ENCODE results near the gene ATF5.
A peak's percentile ranks its signal among the peaks of the same experiment; 100 is the strongest.
"Not testable (repeated sequence)": the region's sequence is repeated elsewhere in the genome, so short reads cannot be mapped to it uniquely, and the experiment has no call there.

The ATF5 gene

DNA sequence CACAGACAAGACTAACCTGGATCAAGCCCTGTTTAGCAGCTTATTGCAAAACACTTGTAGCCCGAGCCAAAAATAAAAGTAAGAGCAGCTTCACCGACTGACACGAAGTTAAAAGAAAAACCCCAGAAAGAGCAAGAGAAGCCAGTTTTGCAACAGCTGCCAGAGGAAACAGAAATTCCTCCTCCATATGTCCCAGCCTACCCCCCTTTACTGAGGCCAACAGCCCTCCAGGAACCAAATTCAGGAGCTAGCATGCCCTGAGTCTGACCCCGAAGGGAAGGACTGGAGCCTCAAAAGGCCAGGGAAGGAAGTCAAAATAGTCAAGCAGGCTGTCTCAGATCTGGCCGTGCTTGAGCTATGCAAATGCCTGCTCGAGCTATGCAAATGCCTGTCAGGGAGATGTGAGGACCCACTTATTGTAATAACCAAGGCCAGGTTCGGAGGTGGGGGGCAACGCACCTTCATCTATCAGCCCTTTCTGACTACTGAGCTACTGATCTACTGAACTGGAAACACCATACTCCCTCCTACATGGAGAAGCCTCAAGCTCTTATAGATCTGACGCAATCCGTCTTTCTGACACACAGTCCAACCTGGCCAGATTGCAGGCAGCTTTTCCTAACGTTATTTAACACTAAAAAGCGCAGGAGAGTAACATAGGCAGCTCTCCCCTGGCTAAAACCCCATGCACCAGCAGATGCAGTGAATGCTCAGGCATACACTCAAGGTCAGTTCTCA is 25.3 kb downstream of the ATF5 start:
- H3K27me3 ChIP-seq (ENCODE audit: insufficient read depth, poor library complexity, severe bottlenecking): no peaks in the 10 kb centered on the region
- H3K4me3 ChIP-seq (replicated peaks; ENCODE audit: insufficient read depth, low read length): peak overlapping the region; percentile 7
- peak; percentile 60 to 65 for DNase-seq (ENCODE audit: low read depth in 1 of 2, low spot score in 1 of 2)
- TF ChIP-seq GABPA (IDR thresholded peaks at IDR 0.05; ENCODE audit: low read depth) (no peak), SPI1 (IDR thresholded peaks at IDR 0.05; ENCODE audit: borderline replicate concordance, low read depth) (peak; percentile 54; the same call in 1 of the 2 replicates)
- H3K27ac ChIP-seq (replicated peaks): peak overlapping the region; percentile 30

GRCh38 chr19:49954933-49955332 is 25.9 kb downstream of the ATF5 start:
- H3K27ac ChIP-seq (replicated peaks): no peak overlapping the region
- no peak overlapping the region for H3K4me3 ChIP-seq (replicated peaks; ENCODE audit: insufficient read depth, low read length)
- no peak for DNase-seq (ENCODE audit: low read depth in 1 of 2, low spot score in 1 of 2)
- TF ChIP-seq REST (IDR thresholded peaks at IDR 0.05; ENCODE audit: insufficient replicate concordance, low read depth) (no peak), POLR2AphosphoS5 (IDR thresholded peaks at IDR 0.05; ENCODE audit: low read depth) (no peak), CTCF (IDR thresholded peaks at IDR 0.05; ENCODE audit: insufficient read depth, low read length) (no peak), GABPA (IDR thresholded peaks at IDR 0.05; ENCODE audit: low read depth) (no peak), SPI1 (IDR thresholded peaks at IDR 0.05; ENCODE audit: borderline replicate concordance, low read depth) (no peak)
- H3K27me3 ChIP-seq (ENCODE audit: insufficient read depth, poor library complexity, severe bottlenecking): no peaks in the 10 kb centered on the region

DNA sequence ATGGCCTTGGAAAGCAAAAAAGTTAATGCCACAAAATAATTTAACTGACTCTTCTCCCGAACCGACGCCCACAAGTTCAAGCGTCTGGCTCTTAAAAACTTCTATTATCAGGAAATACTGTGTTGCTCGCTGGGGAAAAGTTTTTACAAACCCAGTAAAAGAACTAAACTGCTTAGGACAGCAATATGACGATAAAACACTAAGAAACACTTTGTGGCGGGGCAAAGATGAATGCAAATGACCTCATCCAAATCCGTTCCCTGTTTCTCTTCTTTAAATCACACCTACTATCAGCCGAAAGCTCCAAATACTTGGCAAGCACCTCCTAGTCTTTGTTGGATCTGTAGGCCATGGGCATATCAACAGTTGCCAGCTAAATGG is 27.1 kb downstream of the ATF5 start:
- H3K27ac ChIP-seq (replicated peaks): no peak overlapping the region
- no peak overlapping the region for H3K4me3 ChIP-seq (replicated peaks; ENCODE audit: insufficient read depth, low read length)
- DNase-seq (ENCODE audit: low read depth in 1 of 2, low spot score in 1 of 2): no peak
- no peaks in the 10 kb centered on the region for H3K27me3 ChIP-seq (ENCODE audit: insufficient read depth, poor library complexity, severe bottlenecking)
- TF ChIP-seq GABPA (IDR thresholded peaks at IDR 0.05; ENCODE audit: low read depth): no peak
- TF ChIP-seq CTCF (IDR thresholded peaks at IDR 0.05; ENCODE audit: insufficient read depth, low read length): no peak
- TF ChIP-seq POLR2AphosphoS5 (IDR thresholded peaks at IDR 0.05; ENCODE audit: low read depth): no peak
- TF ChIP-seq SPI1 (IDR thresholded peaks at IDR 0.05; ENCODE audit: borderline replicate concordance, low read depth): no peak
- TF ChIP-seq REST (IDR thresholded peaks at IDR 0.05; ENCODE audit: insufficient replicate concordance, low read depth): no peak

GRCh38 chr19:49957262-49957915 is 28.4 kb downstream of the ATF5 start:
- no peak for DNase-seq (ENCODE audit: low read depth in 1 of 2, low spot score in 1 of 2)
- Histone ChIP-seq H3K27ac (replicated peaks) (no peak overlapping the region), H3K27me3 (ENCODE audit: insufficient read depth, poor library complexity, severe bottlenecking) (no peaks in the 10 kb centered on the region), H3K4me3 (replicated peaks; ENCODE audit: insufficient read depth, low read length) (no peak overlapping the region)
- no peak for TF ChIP-seq POLR2AphosphoS5 (IDR thresholded peaks at IDR 0.05; ENCODE audit: low read depth)
- no peak for TF ChIP-seq SPI1 (IDR thresholded peaks at IDR 0.05; ENCODE audit: borderline replicate concordance, low read depth)
- TF ChIP-seq CTCF (IDR thresholded peaks at IDR 0.05; ENCODE audit: insufficient read depth, low read length): no peak
- no peak for TF ChIP-seq REST (IDR thresholded peaks at IDR 0.05; ENCODE audit: insufficient replicate concordance, low read depth)
- no peak for TF ChIP-seq GABPA (IDR thresholded peaks at IDR 0.05; ENCODE audit: low read depth)

- H3K4me3 ChIP-seq (replicated peaks; ENCODE audit: insufficient read depth, low read length); DNase-seq (ENCODE audit: low read depth in 1 of 2, low spot score in 1 of 2); H3K27me3 ChIP-seq (ENCODE audit: insufficient read depth, poor library complexity, severe bottlenecking); H3K27ac ChIP-seq (replicated peaks): not testable (repeated sequence)
These were observed 29.1 kb downstream of the ATF5 start for GRCh38 chr19:49958144-49958543.

Measured in HL-60 (cell line).